ENCODE data around the gene RPTOR.

Gene RPTOR

DNA sequence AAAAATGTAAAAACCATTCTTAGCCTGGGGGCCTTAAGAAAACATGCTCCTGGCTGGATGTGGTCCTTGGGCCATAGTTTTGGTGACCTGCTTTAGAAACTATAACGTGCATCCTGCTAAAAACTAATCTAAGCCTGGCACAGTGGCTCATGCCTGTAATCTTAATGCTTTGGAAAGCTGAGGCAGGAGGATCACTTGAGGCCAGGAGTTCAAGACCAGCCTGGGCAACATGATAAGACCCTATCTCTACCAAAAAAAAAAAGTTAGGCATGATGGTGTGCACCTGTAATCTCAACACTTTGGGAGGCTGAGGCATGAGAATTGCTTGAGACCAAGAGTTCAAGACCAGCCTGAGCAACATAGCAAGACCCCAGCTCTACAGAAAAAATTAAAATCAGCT is 263.2 kb downstream of the RPTOR start:
- no peak for DNase-seq
- no peak overlapping the region for H3K56ac ChIP-seq (ENCODE audit: low read length)
- H3K27me3 ChIP-seq (ENCODE audit: insufficient read depth, low read length, poor library complexity): no peaks in the 10 kb centered on the region
- H3K4me3 ChIP-seq (ENCODE audit: low read length): no peak overlapping the region
- no peaks in the 10 kb centered on the region for H3K36me3 ChIP-seq (ENCODE audit: control insufficient read depth, insufficient read depth, low read length)
- no peak overlapping the region for H2BK5ac ChIP-seq (ENCODE audit: low read length)
- H3K23ac ChIP-seq (ENCODE audit: low read length): no peak overlapping the region
- no peaks in the 10 kb centered on the region for H3K79me1 ChIP-seq (ENCODE audit: low read length)
- H4K8ac ChIP-seq (ENCODE audit: low read depth, low read length): no peak overlapping the region
- H3K27ac ChIP-seq (ENCODE audit: low read depth, low read length): no peak overlapping the region
- H2BK15ac ChIP-seq (replicated peaks; ENCODE audit: low read depth): no peak overlapping the region
- H3K4ac ChIP-seq (ENCODE audit: low read depth, low read length): no peak overlapping the region
- no peak overlapping the region for H4K5ac ChIP-seq (ENCODE audit: low read length)
- no peak overlapping the region for H3K18ac ChIP-seq (ENCODE audit: low read length)
- H3K79me2 ChIP-seq (ENCODE audit: control insufficient read depth, insufficient read depth, low read length): no peaks in the 10 kb centered on the region
- WGBS (ENCODE audit: extremely low coverage, insufficient coverage, low lambda C conversion rate): no CpG with 5 or more reads among the region's 1 CpG
- H2BK120ac ChIP-seq (ENCODE audit: low read depth, low read length): no peak overlapping the region
- no peaks in the 10 kb centered on the region for H3K4me1 ChIP-seq (ENCODE audit: control insufficient read depth, low read depth, low read length)
- H3K9ac ChIP-seq (ENCODE audit: low read length): no peak overlapping the region
- H3K4me2 ChIP-seq (ENCODE audit: low read length): no peak overlapping the region
- H2AK5ac ChIP-seq (ENCODE audit: low read length): no peak overlapping the region

GRCh38 chr17:80811181-80812105 is 266.8 kb downstream of the RPTOR start:
- WGBS (ENCODE audit: extremely low coverage, insufficient coverage, low lambda C conversion rate): no CpG with 5 or more reads among the region's 21 CpGs
- H3K27me3 ChIP-seq (ENCODE audit: insufficient read depth, low read length, poor library complexity): no peaks in the 10 kb centered on the region
- H3K4me1 ChIP-seq (ENCODE audit: control insufficient read depth, low read depth, low read length): no peaks in the 10 kb centered on the region
- no peak overlapping the region for H3K23ac ChIP-seq (ENCODE audit: low read length)
- H3K36me3 ChIP-seq (ENCODE audit: control insufficient read depth, insufficient read depth, low read length): no peaks in the 10 kb centered on the region
- no peaks in the 10 kb centered on the region for H3K79me2 ChIP-seq (ENCODE audit: control insufficient read depth, insufficient read depth, low read length)
- no peak overlapping the region for H4K5ac ChIP-seq (ENCODE audit: low read length)
- no peak overlapping the region for H3K9ac ChIP-seq (ENCODE audit: low read length)
- no peak overlapping the region for H3K4ac ChIP-seq (ENCODE audit: low read depth, low read length)
- no peak overlapping the region for H3K56ac ChIP-seq (ENCODE audit: low read length)
- H2BK15ac ChIP-seq (replicated peaks; ENCODE audit: low read depth): no peak overlapping the region
- H3K4me3 ChIP-seq (ENCODE audit: low read length): no peak overlapping the region
- H3K18ac ChIP-seq (ENCODE audit: low read length): no peak overlapping the region
- no peak for DNase-seq
- H2BK120ac ChIP-seq (ENCODE audit: low read depth, low read length): no peak overlapping the region
- no peak overlapping the region for H2AK5ac ChIP-seq (ENCODE audit: low read length)
- H3K4me2 ChIP-seq (ENCODE audit: low read length): no peak overlapping the region
- H2BK5ac ChIP-seq (ENCODE audit: low read length): no peak overlapping the region
- H3K27ac ChIP-seq (ENCODE audit: low read depth, low read length): no peak overlapping the region
- H4K8ac ChIP-seq (ENCODE audit: low read depth, low read length): no peak overlapping the region
- no peaks in the 10 kb centered on the region for H3K79me1 ChIP-seq (ENCODE audit: low read length)

GRCh38 chr17:80812362-80813088 is 267.9 kb downstream of the RPTOR start:
- Histone ChIP-seq H3K4me1 (ENCODE audit: control insufficient read depth, low read depth, low read length) (no peaks in the 10 kb centered on the region), H3K36me3 (ENCODE audit: control insufficient read depth, insufficient read depth, low read length) (no peaks in the 10 kb centered on the region)
- WGBS (ENCODE audit: extremely low coverage, insufficient coverage, low lambda C conversion rate): no CpG with 5 or more reads among the region's 18 CpGs

GRCh38 chr17:80813318-80813717 is 268.7 kb downstream of the RPTOR start:
- Histone ChIP-seq H3K27ac (ENCODE audit: low read depth, low read length) (no peak overlapping the region), H2BK5ac (ENCODE audit: low read length) (no peak overlapping the region), H3K56ac (ENCODE audit: low read length) (no peak overlapping the region), H2BK15ac (replicated peaks; ENCODE audit: low read depth) (no peak overlapping the region), H2BK120ac (ENCODE audit: low read depth, low read length) (no peak overlapping the region), H3K18ac (ENCODE audit: low read length) (no peak overlapping the region), H3K36me3 (ENCODE audit: control insufficient read depth, insufficient read depth, low read length) (no peaks in the 10 kb centered on the region), H3K4me3 (ENCODE audit: low read length) (no peak overlapping the region), H3K23ac (ENCODE audit: low read length) (no peak overlapping the region), H2AK5ac (ENCODE audit: low read length) (no peak overlapping the region), H3K79me2 (ENCODE audit: control insufficient read depth, insufficient read depth, low read length) (no peaks in the 10 kb centered on the region), H3K4me1 (ENCODE audit: control insufficient read depth, low read depth, low read length) (no peaks in the 10 kb centered on the region), H3K4me2 (ENCODE audit: low read length) (no peak overlapping the region), H4K8ac (ENCODE audit: low read depth, low read length) (no peak overlapping the region), H3K9ac (ENCODE audit: low read length) (no peak overlapping the region), H3K79me1 (ENCODE audit: low read length) (no peaks in the 10 kb centered on the region), H3K4ac (ENCODE audit: low read depth, low read length) (no peak overlapping the region), H3K27me3 (ENCODE audit: insufficient read depth, low read length, poor library complexity) (no peaks in the 10 kb centered on the region), H4K5ac (ENCODE audit: low read length) (no peak overlapping the region)
- no peak for DNase-seq
- WGBS (ENCODE audit: extremely low coverage, insufficient coverage, low lambda C conversion rate): no CpG with 5 or more reads among the region's 5 CpGs

More at GRCh38 chr17:80812362-80813088, 267.9 kb downstream of the RPTOR start:
- no peak overlapping the region for H4K8ac ChIP-seq (ENCODE audit: low read depth, low read length)
- no peak overlapping the region for H3K18ac ChIP-seq (ENCODE audit: low read length)
- no peak overlapping the region for H3K56ac ChIP-seq (ENCODE audit: low read length)
- H3K23ac ChIP-seq (ENCODE audit: low read length): no peak overlapping the region
- no peak overlapping the region for H3K4ac ChIP-seq (ENCODE audit: low read depth, low read length)
- H2BK120ac ChIP-seq (ENCODE audit: low read depth, low read length): no peak overlapping the region
- no peak overlapping the region for H2BK5ac ChIP-seq (ENCODE audit: low read length)
- no peak overlapping the region for H3K27ac ChIP-seq (ENCODE audit: low read depth, low read length)
- DNase-seq: no peak
- H3K79me1 ChIP-seq (ENCODE audit: low read length): no peaks in the 10 kb centered on the region
- H3K4me2 ChIP-seq (ENCODE audit: low read length): no peak overlapping the region
- H2BK15ac ChIP-seq (replicated peaks; ENCODE audit: low read depth): no peak overlapping the region
- no peaks in the 10 kb centered on the region for H3K79me2 ChIP-seq (ENCODE audit: control insufficient read depth, insufficient read depth, low read length)
- H4K5ac ChIP-seq (ENCODE audit: low read length): no peak overlapping the region
- no peaks in the 10 kb centered on the region for H3K27me3 ChIP-seq (ENCODE audit: insufficient read depth, low read length, poor library complexity)
- H2AK5ac ChIP-seq (ENCODE audit: low read length): no peak overlapping the region
- no peak overlapping the region for H3K9ac ChIP-seq (ENCODE audit: low read length)
- no peak overlapping the region for H3K4me3 ChIP-seq (ENCODE audit: low read length)

- no peak overlapping the region for H3K27ac ChIP-seq (ENCODE audit: low read depth, low read length)
- H3K4me3 ChIP-seq (ENCODE audit: low read length): no peak overlapping the region
- H2BK5ac ChIP-seq (ENCODE audit: low read length): no peak overlapping the region
- H3K56ac ChIP-seq (ENCODE audit: low read length): no peak overlapping the region
- no peak overlapping the region for H3K4me2 ChIP-seq (ENCODE audit: low read length)
- no peaks in the 10 kb centered on the region for H3K79me2 ChIP-seq (ENCODE audit: control insufficient read depth, insufficient read depth, low read length)
- H3K4ac ChIP-seq (ENCODE audit: low read depth, low read length): no peak overlapping the region
- H3K18ac ChIP-seq (ENCODE audit: low read length): no peak overlapping the region
- H4K8ac ChIP-seq (ENCODE audit: low read depth, low read length): no peak overlapping the region
- H2AK5ac ChIP-seq (ENCODE audit: low read length): no peak overlapping the region
- H2BK15ac ChIP-seq (replicated peaks; ENCODE audit: low read depth): no peak overlapping the region
- no CpG with 5 or more reads among the region's 9 CpGs for WGBS (ENCODE audit: extremely low coverage, insufficient coverage, low lambda C conversion rate)
- H3K27me3 ChIP-seq (ENCODE audit: insufficient read depth, low read length, poor library complexity): no peaks in the 10 kb centered on the region
- H3K9ac ChIP-seq (ENCODE audit: low read length): no peak overlapping the region
- H3K79me1 ChIP-seq (ENCODE audit: low read length): no peaks in the 10 kb centered on the region
- no peak overlapping the region for H2BK120ac ChIP-seq (ENCODE audit: low read depth, low read length)
- H3K23ac ChIP-seq (ENCODE audit: low read length): no peak overlapping the region
- no peaks in the 10 kb centered on the region for H3K36me3 ChIP-seq (ENCODE audit: control insufficient read depth, insufficient read depth, low read length)
- H4K5ac ChIP-seq (ENCODE audit: low read length): no peak overlapping the region
- no peak for DNase-seq
- H3K4me1 ChIP-seq (ENCODE audit: control insufficient read depth, low read depth, low read length): no peaks in the 10 kb centered on the region
These were observed 269.9 kb downstream of the RPTOR start for GRCh38 chr17:80814491-80814890.

Measured in mesendoderm (in vitro differentiated cells).